ENCODE measurements around the gene OLAH.
A peak's percentile ranks its signal among the peaks of the same experiment; 100 is the strongest.

OLAH gene

GRCh38 chr10:15113766-15114165, 70.0 kb downstream of the OLAH start:
- TF ChIP-seq SP2 (tag by site-specific recombination; IDR thresholded peaks at IDR 0.05) (no peak), ZSCAN18 (tag by site-specific recombination; IDR thresholded peaks at IDR 0.05) (no peak), HOXD13 (CRISPR knock-in tag; IDR thresholded peaks at IDR 0.05; ENCODE audit: borderline replicate concordance) (no peak), ZNF24 (tag by site-specific recombination; IDR thresholded peaks at IDR 0.05) (no peak), ZBTB10 (tag by site-specific recombination; IDR thresholded peaks at IDR 0.05) (no peak)
- H3K36me3 ChIP-seq (ENCODE audit: control insufficient read depth in 2 of 2, insufficient read depth in 1 of 2, low read length in 2 of 2): peaks cover 26 to 65% of the 10 kb centered on the region in 2 experiments
- H3K9me3 ChIP-seq (ENCODE audit: control insufficient read depth, insufficient read depth, low read depth, low read length): no peaks in the 10 kb centered on the region
- no peak overlapping the region for H3K27ac ChIP-seq (ENCODE audit: extremely low read depth, low read depth, low read length)
- H3K4me1 ChIP-seq (ENCODE audit: control insufficient read depth, insufficient read depth, low read length): no peaks in the 10 kb centered on the region
- no peak overlapping the region for H3K4me3 ChIP-seq (ENCODE audit: low read depth, low read length)
- POLR2A ChIA-PET: interaction anchor here (0.7 kb wide), 1 partner anchor 55 kb away, joined by 4 read pairs; the partner anchor contains the start of gene NMT2
- CTCF ChIA-PET: interaction anchor here (0.8 to 1.0 kb wide), 2 partner anchors 8 to 15 kb away, joined by 3 to 4 read pairs; no protein-coding TSS in a partner anchor

GRCh38 chr10:15116225-15116624, 72.5 kb downstream of the OLAH start:
- CTCF ChIA-PET: interaction anchor here (0.9 to 1.2 kb wide), 2 partner anchors 11 to 37 kb away, joined by 3 read pairs; no protein-coding TSS in a partner anchor
- Histone ChIP-seq H3K4me1 (ENCODE audit: control insufficient read depth, insufficient read depth, low read length) (no peaks in the 10 kb centered on the region), H3K27ac (ENCODE audit: extremely low read depth, low read depth, low read length) (no peak overlapping the region), H3K9me3 (ENCODE audit: control insufficient read depth, insufficient read depth, low read depth, low read length) (no peaks in the 10 kb centered on the region), H3K36me3 (ENCODE audit: control insufficient read depth in 2 of 2, insufficient read depth in 1 of 2, low read length in 2 of 2) (peaks cover 14 to 68% of the 10 kb centered on the region in 2 experiments), H3K4me3 (ENCODE audit: low read depth, low read length) (no peak overlapping the region)
- no peak for TF ChIP-seq ZNF394 (tag by site-specific recombination; IDR thresholded peaks at IDR 0.05; ENCODE audit: borderline replicate concordance)
- TF ChIP-seq ZNF621 (tag by site-specific recombination; IDR thresholded peaks at IDR 0.05): no peak
- no peak for TF ChIP-seq ZNF580 (tag by site-specific recombination; IDR thresholded peaks at IDR 0.05)
- TF ChIP-seq ZNF362 (tag by site-specific recombination; IDR thresholded peaks at IDR 0.05): no peak
- TF ChIP-seq ZNF133 (tag by site-specific recombination; IDR thresholded peaks at IDR 0.05): peak; percentile 97
- TF ChIP-seq ZNF514 (tag by site-specific recombination; IDR thresholded peaks at IDR 0.05): no peak
- no peak for TF ChIP-seq ZNF148 (tag by site-specific recombination; IDR thresholded peaks at IDR 0.05; ENCODE audit: borderline replicate concordance)
- no peak for TF ChIP-seq ZNF521 (tag by site-specific recombination; IDR thresholded peaks at IDR 0.05)
- POLR2A ChIA-PET: no interaction called here

GRCh38 chr10:15118615-15119014, 74.9 kb downstream of the OLAH start:
- Histone ChIP-seq H3K36me3 (ENCODE audit: control insufficient read depth in 2 of 2, insufficient read depth in 1 of 2, low read length in 2 of 2) (peaks cover 4 to 67% of the 10 kb centered on the region in 2 experiments; a peak in 2 of 3 replicates), H3K4me3 (ENCODE audit: low read depth, low read length) (no peak overlapping the region), H3K4me1 (ENCODE audit: control insufficient read depth, insufficient read depth, low read length) (no peaks in the 10 kb centered on the region), H3K9me3 (ENCODE audit: control insufficient read depth, insufficient read depth, low read depth, low read length) (no peaks in the 10 kb centered on the region), H3K27ac (ENCODE audit: extremely low read depth, low read depth, low read length) (no peak overlapping the region)
- POLR2A ChIA-PET: no interaction called here
- TF ChIP-seq ZBTB11 (tag by site-specific recombination; conservative IDR thresholded peaks at IDR 0.05; ENCODE audit: low read depth) (no peak), ZNF521 (tag by site-specific recombination; IDR thresholded peaks at IDR 0.05) (no peak), ZNF302 (tag by site-specific recombination; IDR thresholded peaks at IDR 0.05; ENCODE audit: low read depth) (no peak), ZNF214 (tag by site-specific recombination; IDR thresholded peaks at IDR 0.05; ENCODE audit: borderline replicate concordance) (no peak), ZNF311 (tag by site-specific recombination; IDR thresholded peaks at IDR 0.05; ENCODE audit: borderline replicate concordance) (no peak), ZNF791 (tag by site-specific recombination; IDR thresholded peaks at IDR 0.05) (no peak)
- CTCF ChIA-PET: no interaction called here
